HG02571 (cell line): Measurements from ENCODE around the gene PRSS1.

Experiments
- ATAC-seq: cut with Tn5 transposase; IDR thresholded peaks from one replicate; pipeline ENCODE4 v1.9.1; 2021; ENCODE audit warnings: mild to moderate bottlenecking, moderate library complexity; ENCODE audit not compliant: unreplicated experiment

Gene PRSS1

GRCh38 chr7:142792129-142792528 is 42.9 kb downstream of the PRSS1 start:
- ATAC-seq = no peak

DNA sequence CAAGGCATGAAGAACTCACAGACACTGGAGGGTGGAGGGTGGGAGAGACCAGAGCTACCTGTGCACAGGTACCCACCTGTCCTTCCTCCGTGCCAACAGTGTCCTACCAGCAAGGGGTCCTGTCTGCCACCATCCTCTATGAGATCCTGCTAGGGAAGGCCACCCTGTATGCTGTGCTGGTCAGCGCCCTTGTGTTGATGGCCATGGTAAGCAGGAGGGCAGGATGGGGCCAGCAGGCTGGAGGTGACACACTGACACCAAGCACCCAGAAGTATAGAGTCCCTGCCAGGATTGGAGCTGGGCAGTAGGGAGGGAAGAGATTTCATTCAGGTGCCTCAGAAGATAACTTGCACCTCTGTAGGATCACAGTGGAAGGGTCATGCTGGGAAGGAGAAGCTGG is 43.3 kb downstream of the PRSS1 start:
- ATAC-seq = no peak

DNA sequence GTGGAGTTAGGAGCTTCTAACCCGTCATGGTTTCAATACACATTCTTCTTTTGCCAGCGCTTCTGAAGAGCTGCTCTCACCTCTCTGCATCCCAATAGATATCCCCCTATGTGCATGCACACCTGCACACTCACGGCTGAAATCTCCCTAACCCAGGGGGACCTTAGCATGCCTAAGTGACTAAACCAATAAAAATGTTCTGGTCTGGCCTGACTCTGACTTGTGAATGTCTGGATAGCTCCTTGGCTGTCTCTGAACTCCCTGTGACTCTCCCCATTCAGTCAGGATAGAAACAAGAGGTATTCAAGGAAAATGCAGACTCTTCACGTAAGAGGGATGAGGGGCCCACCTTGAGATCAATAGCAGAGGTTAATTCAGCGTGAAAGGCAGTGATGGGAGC is 43.9 kb downstream of the PRSS1 start:
- no peak for ATAC-seq

DNA sequence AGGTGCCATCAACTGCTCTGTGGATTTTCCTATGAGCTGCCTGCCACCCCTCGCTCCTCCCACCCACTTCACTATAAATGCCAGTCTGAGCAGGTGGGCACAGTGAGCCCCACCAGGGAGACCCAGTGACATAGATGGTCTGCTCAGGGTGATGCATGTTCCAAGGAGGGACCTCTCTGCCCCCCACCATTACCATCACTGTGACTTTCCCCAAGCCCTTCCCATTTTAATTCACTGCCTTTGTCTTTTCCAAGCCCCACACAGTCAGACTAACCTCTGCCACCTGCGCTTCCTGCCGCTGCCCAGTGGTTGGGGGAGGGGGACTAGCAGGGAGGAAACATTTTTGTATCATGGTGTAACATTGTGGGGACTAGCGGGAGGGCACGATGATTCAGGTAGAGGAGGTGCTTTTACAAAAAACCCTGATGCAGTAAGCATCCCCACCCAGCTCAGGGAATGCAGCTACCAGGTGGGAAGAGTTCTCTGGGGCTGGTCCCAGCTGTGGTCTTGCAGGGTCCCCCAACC is 46.1 kb downstream of the PRSS1 start:
- no peak for ATAC-seq

DNA sequence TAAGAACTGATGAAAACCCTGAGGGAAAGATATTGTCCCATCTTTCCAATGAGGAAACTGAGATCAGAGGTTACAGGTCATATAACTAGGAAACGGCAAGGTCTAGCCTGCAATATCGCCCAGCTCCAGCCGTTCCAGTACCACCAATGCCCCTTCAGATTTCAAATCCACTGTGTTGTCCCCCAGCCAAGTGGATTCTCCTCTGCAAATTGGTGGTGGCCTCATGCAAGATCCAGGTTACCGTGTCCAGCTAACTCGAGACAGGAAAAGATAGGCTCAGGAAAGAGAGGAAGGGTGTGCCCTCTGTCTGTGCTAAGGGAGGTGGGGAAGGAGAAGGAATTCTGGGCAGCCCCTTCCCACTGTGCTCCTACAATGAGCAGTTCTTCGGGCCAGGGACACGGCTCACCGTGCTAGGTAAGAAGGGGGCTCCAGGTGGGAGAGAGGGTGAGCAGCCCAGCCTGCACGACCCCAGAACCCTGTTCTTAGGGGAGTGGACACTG is 46.8 kb downstream of the PRSS1 start:
- ATAC-seq = no peak

DNA sequence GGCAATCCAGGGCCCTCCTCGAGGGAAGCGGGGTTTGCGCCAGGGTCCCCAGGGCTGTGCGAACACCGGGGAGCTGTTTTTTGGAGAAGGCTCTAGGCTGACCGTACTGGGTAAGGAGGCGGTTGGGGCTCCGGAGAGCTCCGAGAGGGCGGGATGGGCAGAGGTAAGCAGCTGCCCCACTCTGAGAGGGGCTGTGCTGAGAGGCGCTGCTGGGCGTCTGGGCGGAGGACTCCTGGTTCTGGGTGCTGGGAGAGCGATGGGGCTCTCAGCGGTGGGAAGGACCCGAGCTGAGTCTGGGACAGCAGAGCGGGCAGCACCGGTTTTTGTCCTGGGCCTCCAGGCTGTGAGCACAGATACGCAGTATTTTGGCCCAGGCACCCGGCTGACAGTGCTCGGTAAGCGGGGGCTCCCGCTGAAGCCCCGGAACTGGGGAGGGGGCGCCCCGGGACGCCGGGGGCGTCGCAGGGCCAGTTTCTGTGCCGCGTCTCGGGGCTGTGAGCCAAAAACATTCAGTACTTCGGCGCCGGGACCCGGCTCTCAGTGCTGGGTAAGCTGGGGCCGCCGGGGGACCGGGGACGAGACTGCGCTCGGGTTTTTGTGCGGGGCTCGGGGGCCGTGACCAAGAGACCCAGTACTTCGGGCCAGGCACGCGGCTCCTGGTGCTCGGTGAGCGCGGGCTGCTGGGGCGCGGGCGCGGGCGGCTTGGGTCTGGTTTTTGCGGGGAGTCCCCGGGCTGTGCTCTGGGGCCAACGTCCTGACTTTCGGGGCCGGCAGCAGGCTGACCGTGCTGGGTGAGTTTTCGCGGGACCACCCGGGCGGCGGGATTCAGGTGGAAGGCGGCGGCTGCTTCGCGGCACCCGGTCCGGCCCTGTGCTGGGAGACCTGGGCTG is 47.5 kb downstream of the PRSS1 start:
- ATAC-seq = peak; percentile 48

GRCh38 chr7:142797391-142798377 is 48.4 kb downstream of the PRSS1 start:
- peak; percentile 34 for ATAC-seq

- ATAC-seq = no peak
Observed at GRCh38 chr7:142798451-142799436, 49.5 kb downstream of the PRSS1 start.

DNA sequence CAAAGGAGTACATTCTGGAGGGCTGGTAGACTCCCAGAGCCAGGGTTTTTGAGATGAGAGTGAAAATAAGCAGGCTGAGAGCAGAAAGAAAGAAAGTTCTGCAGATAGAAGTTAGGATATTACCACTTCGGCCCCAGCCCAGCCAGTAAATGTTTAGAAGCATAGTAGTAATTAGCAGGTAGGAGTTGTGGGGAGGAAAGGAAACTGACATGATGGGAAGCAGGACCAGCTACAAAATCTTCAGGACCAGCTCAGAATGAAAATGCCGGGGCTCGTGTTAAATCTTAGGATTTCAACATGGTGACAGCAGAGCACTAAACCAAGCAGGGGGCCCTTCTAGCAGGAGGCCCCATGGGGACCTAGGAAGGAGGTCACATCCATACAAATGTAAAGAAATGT is 50.2 kb downstream of the PRSS1 start:
- no peak for ATAC-seq

- ATAC-seq = no peak
Observed at GRCh38 chr7:142800088-142800487, 50.8 kb downstream of the PRSS1 start.

DNA sequence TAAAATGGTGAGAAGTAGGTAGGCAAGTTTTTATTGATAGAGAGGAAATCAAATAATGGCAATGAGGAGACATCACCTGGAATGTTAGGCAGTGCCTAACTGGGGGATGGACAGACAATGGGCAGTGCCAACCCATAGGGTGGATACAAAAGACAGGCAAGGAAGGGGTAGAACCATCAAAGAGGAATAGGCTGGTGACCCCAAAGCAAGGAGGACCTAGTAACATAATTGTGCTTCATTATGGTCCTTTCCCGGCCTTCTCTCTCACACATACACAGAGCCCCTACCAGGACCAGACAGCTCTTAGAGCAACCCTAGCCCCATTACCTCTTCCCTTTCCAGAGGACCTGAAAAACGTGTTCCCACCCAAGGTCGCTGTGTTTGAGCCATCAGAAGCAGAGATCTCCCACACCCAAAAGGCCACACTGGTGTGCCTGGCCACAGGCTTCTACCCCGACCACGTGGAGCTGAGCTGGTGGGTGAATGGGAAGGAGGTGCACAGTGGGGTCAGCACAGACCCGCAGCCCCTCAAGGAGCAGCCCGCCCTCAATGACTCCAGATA is 51.5 kb downstream of the PRSS1 start:
- ATAC-seq = no peak

- no peak for ATAC-seq
Observed at GRCh38 chr7:142801601-142802295, 52.5 kb downstream of the PRSS1 start.

GRCh38 chr7:142802301-142802700 is 53.0 kb downstream of the PRSS1 start:
- ATAC-seq = no peak
